GM18517 (cell line): ENCODE measurements around the gene TCERG1L.

Experiments used
- ATAC-seq: cut with Tn5 transposase; IDR thresholded peaks from one replicate; pipeline ENCODE4 v1.9.1; 2021; ENCODE audit warnings: mild to moderate bottlenecking, moderate library complexity; ENCODE audit not compliant: unreplicated experiment

Gene TCERG1L

DNA sequence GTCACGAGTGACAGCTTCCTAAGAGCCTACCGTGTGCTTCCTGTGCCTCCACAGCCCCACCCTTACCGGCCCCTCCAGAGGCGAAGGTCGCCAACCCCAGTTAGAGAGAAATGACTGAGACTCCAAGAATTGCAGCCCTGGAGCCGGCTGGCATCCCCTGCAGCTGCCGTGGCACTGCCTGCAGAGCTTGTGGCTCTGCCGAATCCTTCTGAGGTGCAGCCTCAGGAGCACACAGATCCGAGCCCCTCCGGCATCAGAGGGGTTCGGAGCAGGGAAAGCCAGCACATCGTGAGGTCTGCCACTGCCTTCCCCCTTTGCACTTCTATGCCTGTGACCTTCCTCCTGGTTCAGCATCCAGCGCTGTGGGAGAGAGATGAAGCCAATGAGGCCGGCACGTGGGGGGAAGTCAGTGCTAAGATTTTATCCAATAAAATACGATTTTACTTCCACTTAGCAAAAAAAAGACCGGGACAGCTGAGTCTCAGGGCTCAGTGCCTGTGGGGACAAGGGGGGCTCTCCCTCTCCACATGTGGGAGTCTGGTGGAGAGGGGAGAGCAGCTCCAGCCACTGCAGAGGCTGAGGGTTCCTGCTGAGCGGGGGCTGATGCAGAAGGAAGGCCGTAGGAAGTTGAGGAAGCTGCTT, 80.1 kb downstream of the TCERG1L start:
- no peak for ATAC-seq

- no peak for ATAC-seq
These were observed 80.7 kb downstream of the TCERG1L start for GRCh38 chr10:131230641-131231322.

DNA sequence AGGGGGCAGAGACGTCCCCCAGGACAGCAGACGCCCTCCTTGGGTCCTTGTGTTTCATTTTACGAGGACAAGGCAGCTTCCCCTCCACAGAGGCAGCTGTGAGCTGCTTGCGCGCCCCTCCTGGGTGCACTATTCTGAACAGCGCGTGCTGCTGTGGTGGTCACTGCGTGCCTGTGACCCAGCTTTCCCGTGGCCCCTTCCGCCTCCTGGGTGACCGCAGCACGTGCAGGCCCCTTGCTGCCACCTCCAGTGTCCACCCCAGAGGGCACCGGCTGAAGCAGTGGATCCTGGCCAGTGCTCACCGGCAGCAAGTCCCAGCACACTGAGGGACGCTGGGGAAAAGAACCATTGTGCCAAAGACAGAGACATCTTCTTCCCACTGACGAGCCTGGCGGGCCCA, 81.4 kb downstream of the TCERG1L start:
- no peak for ATAC-seq

GRCh38 chr10:131227163-131227740, 84.3 kb downstream of the TCERG1L start:
- ATAC-seq, result no peak

DNA sequence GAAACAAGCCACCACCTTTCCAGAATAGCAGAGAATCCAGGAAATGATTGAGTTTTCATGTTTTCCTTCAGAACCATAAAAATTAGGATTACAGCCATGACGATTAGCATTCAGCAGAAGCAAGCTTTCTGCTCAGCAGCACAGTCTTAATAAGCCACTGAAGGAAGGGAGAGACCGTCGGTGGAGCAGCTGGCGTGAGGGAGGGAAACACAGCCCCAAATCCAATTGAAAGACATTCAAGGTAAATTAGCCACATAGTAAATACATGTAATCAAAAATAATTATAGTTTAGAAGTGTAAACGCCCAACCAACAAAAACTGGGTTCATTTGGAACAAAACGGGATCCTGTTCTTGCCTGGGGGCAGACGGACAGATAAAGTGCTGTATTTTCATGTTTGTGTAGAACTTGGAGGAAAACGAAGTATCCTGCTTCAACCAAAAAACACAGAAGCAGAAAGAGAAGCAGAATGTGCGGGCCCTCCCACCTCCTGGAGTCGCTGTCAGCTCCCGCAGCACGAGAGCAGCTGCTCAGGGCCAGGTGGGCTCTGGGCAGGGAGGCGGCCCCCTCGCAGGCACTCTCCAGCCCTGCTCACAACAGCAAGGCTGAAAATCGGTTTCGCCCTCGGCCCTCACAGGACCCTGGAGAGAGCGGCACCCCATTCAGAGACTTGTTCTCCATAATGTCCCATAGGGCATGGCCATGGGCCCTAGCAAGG, 84.9 kb downstream of the TCERG1L start:
- no peak for ATAC-seq

GRCh38 chr10:131224106-131224505, 87.4 kb downstream of the TCERG1L start:
- no peak for ATAC-seq

- ATAC-seq, result no peak
These were observed 88.1 kb downstream of the TCERG1L start for GRCh38 chr10:131223422-131223821.

DNA sequence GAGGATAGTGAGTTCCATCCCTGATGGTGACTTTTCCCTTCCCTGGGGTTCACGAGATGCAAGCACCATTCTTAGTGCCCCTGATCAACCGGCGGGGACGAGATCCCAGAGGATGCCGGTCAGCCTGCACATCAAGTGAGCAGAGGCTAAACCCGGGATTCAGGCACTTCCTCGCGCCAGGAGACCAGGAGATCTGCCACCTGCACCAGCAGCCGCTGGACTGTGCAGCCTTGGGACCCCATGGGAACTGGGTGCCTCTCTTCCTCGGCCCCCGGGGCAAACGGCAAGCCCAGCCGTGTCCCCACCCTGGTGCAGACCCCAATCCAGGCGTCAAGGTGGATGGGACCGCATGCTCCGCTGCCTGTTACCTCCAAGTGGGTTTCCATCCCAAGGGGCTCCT, 88.5 kb downstream of the TCERG1L start:
- no peak for ATAC-seq

GRCh38 chr10:131221632-131222277, 89.8 kb downstream of the TCERG1L start:
- ATAC-seq, result no peak

- no peak for ATAC-seq
These were observed 90.8 kb downstream of the TCERG1L start for GRCh38 chr10:131220601-131221171.

DNA sequence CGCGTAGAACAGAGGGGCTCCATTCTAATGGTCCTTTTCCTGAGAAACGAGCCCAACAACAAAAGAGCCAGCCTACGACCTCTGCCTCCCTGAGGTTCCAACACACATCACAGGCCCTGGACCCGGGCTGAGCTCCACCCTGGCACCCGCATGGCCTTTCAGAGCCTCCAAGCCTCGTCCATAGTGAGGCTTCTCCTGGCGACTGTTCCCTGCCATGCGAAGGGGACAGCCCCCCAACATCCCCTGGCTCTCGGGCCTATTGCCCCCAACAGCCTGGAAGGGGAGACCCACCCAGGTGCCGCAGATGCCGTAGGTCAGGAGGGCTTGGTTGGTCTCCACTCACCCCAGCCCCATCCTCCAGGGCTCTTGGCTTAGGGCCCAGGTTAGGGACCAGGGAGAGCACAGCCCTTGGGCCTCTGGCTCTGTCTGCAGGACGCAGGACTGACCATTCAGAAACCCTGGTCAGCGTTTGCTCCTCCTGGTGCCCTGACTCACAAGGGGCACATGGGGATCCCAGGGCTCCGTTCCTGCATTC, 91.5 kb downstream of the TCERG1L start:
- no peak for ATAC-seq

GRCh38 chr10:131219584-131219886, 92.0 kb downstream of the TCERG1L start:
- ATAC-seq, result no peak

GRCh38 chr10:131218811-131219583, 92.5 kb downstream of the TCERG1L start:
- ATAC-seq, result no peak

- ATAC-seq, result no peak
These were observed 94.8 kb downstream of the TCERG1L start for GRCh38 chr10:131216681-131217230.

GRCh38 chr10:131215776-131216175, 95.7 kb downstream of the TCERG1L start:
- no peak for ATAC-seq

- no peak for ATAC-seq
These were observed 96.8 kb downstream of the TCERG1L start for GRCh38 chr10:131214521-131215244.

- no peak for ATAC-seq
These were observed 97.6 kb downstream of the TCERG1L start for GRCh38 chr10:131213741-131214505.

- no peak for ATAC-seq
These were observed 98.7 kb downstream of the TCERG1L start for GRCh38 chr10:131212763-131213325.
